ENCODE data around the gene CAMK2G. TPM values are rescaled to one million over a fixed set of nuclear protein-coding genes. Genes with fewer than 3 reads are reported as not detected.
"Not testable (repeated sequence)": the region's sequence is repeated elsewhere in the genome, so short reads cannot be mapped to it uniquely, and the experiment has no call there.

The CAMK2G gene
- total RNA-seq, 2 donors from 2014 or later: 41.9 to 47.8 TPM

DNA sequence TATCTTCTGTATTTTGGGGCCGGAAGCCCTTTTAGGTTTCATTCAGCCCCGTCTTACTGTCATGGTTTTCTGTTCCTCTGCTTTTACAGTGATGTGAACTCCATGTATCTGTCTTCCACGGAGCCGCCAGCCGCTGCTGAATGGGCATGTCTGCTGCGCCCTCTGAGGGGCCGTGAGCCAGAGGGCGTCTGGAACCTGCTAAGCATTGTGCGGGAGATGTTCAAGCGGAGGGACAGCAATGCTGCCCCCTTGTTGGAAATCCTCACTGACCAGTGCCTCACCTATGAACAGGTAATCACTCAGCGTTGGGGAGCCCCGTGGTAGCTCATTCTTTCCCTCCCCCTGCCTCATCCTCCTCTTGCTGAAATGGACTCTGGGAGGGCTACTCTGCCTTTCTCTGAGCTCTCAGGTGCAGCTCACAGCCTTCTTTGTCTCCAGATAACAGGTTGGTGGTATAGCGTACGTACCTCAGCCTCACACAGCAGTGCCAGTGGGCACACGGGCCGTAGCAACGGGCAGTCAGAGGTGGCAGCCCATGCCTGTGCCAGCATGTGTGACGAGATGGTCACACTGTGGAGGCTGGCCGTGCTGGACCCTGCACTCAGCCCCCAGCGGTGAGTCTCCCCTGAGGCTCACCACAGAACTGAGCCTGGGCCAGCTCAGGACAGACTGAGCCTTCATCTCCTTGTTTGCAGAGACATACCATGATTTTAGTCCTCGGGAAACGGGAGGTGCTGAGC lies 83.3 kb downstream of the CAMK2G start:
- H3K9me3 ChIP-seq: no peaks in the 10 kb centered on the region
- no peaks in the 10 kb centered on the region for H3K27me3 ChIP-seq (replicated peaks; ENCODE audit: insufficient read depth)
- no peak overlapping the region for H3K27ac ChIP-seq
- no peak for DNase-seq (ENCODE audit: low spot score)
- intact Hi-C loops (cut with DNase I): no loop called here
- peaks cover 6% of the 10 kb centered on the region for H3K4me1 ChIP-seq (replicated peaks)
- 89% methylated on average over 22 of the region's 22 CpGs for WGBS
- H3K4me3 ChIP-seq: no peak overlapping the region
- TF ChIP-seq POLR2A (IDR thresholded peaks at IDR 0.05) (no peak), POLR2AphosphoS5 (IDR thresholded peaks at IDR 0.05) (no peak), CTCF (IDR thresholded peaks at IDR 0.05) (no peak)
- H3K36me3 ChIP-seq: peaks cover 24 to 51% of the 10 kb centered on the region in 2 donors

GRCh38 chr10:73789659-73790055 lies 84.7 kb downstream of the CAMK2G start:
- no peaks in the 10 kb centered on the region for H3K27me3 ChIP-seq (replicated peaks; ENCODE audit: insufficient read depth)
- 90% methylated on average over 10 of the region's 10 CpGs for WGBS
- intact Hi-C loops (cut with DNase I): no loop called here

DNA sequence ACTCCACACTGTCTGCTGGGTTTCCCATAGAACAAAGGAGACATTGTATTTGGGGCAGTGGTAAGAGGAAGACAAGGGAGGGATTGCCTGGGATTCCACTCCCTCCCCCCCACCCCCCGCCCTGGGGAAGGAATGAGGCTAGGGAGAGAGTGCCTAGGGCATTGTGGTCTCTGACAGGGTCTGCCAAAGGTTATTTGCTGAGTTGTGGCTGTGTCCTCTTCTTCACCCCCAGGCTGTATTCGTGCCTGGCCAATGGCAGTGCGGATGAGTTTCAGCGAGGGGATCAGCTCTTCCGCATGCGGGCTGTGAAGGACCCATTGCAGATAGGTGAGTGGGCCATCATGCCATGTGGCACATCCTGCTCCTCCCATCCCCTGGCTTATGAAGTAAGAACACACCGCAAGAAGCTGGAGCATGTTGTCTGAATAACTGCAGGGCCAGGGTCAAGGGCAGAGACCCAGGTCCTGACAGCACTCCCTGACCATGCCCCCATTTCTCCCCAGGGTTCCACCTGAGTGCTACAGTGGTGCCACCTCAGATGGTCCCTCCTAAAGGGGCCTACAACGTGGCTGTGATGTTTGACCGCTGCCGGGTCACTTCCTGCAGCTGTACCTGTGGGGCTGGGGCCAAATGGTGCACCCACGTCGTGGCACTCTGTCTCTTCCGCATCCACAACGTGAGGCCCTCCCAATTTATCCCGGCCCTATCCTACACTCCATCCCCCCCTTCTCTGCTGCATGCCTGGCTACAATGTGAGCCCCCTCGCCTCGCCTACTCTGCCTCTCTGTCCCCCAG lies 85.3 kb downstream of the CAMK2G start:
- peaks cover 6% of the 10 kb centered on the region for H3K4me1 ChIP-seq (replicated peaks)
- H3K36me3 ChIP-seq: peaks cover 24 to 46% of the 10 kb centered on the region in 2 donors
- 91% methylated on average over 17 of the region's 17 CpGs for WGBS
- no peak for DNase-seq (ENCODE audit: low spot score)
- no peaks in the 10 kb centered on the region for H3K9me3 ChIP-seq
- H3K27ac ChIP-seq: no peak overlapping the region
- intact Hi-C loops (cut with DNase I): no loop called here
- no peaks in the 10 kb centered on the region for H3K27me3 ChIP-seq (replicated peaks; ENCODE audit: insufficient read depth)
- no peak overlapping the region for H3K4me3 ChIP-seq
- no peak for TF ChIP-seq POLR2AphosphoS5 (IDR thresholded peaks at IDR 0.05)
- TF ChIP-seq POLR2A (IDR thresholded peaks at IDR 0.05): no peak
- no peak for TF ChIP-seq CTCF (IDR thresholded peaks at IDR 0.05)

More at GRCh38 chr10:73789659-73790055, 84.7 kb downstream of the CAMK2G start:
- no peak overlapping the region for H3K27ac ChIP-seq
- peaks cover 6% of the 10 kb centered on the region for H3K4me1 ChIP-seq (replicated peaks)
- H3K36me3 ChIP-seq: peaks cover 24 to 51% of the 10 kb centered on the region in 2 donors
- H3K4me3 ChIP-seq: no peak overlapping the region
- H3K9me3 ChIP-seq: no peaks in the 10 kb centered on the region
- no peak for TF ChIP-seq POLR2AphosphoS5 (IDR thresholded peaks at IDR 0.05)
- no peak for TF ChIP-seq POLR2A (IDR thresholded peaks at IDR 0.05)
- TF ChIP-seq CTCF (IDR thresholded peaks at IDR 0.05): no peak
- no peak for DNase-seq (ENCODE audit: low spot score)

GRCh38 chr10:73787031-73787800 lies 87.1 kb downstream of the CAMK2G start:
- H3K27ac ChIP-seq: peak overlapping the region in 1 of 2 donors; percentile 96
- H3K4me3 ChIP-seq: peak overlapping the region; percentile 72 to 97
- DNase-seq (ENCODE audit: low spot score); intact Hi-C loops (cut with DNase I); H3K27me3 ChIP-seq (replicated peaks; ENCODE audit: insufficient read depth); H3K4me1 ChIP-seq (replicated peaks); H3K9me3 ChIP-seq: not testable (repeated sequence)
- whole genome bisulfite sequencing: 86% methylated on average over 21 of the region's 21 CpGs
- H3K36me3 ChIP-seq: peaks cover 24 to 33% of the 10 kb centered on the region in 2 donors

DNA sequence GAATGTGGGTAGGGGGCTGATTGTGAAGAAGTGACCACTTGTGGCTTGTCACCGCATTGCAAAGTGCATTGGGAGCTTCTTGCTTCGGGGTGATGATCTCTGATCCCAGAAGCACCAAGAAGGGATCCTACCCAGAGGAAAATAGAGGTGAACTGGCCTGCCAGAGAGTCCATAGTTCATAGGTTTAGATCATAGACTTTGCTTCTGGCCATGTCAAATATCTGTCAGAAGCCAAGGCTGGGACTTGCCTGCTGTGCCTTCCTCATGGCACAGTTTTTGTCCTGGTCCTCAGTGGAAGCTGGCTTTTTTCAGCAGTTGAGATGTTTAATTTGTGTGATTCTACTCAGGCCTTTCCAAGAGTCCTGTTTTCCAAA lies 87.9 kb downstream of the CAMK2G start:
- Histone ChIP-seq H3K4me1 (replicated peaks) (peaks cover 6% of the 10 kb centered on the region), H3K4me3 (peak overlapping the region; percentile 72 to 97), H3K27ac (peak overlapping the region; percentile 85 to 96), H3K27me3 (replicated peaks; ENCODE audit: insufficient read depth) (no peaks in the 10 kb centered on the region), H3K9me3 (no peaks in the 10 kb centered on the region), H3K36me3 (peaks cover 19 to 26% of the 10 kb centered on the region in 2 donors)
- WGBS: 0% methylated on average over 2 of the region's 2 CpGs
- intact Hi-C loops (cut with DNase I): no loop called here
- TF ChIP-seq CTCF (IDR thresholded peaks at IDR 0.05) (no peak), POLR2A (IDR thresholded peaks at IDR 0.05) (no peak), POLR2AphosphoS5 (IDR thresholded peaks at IDR 0.05) (no peak)
- DNase-seq (ENCODE audit: low spot score): no peak
